H9 (cell line): Measurements from ENCODE around the gene VAV3. TPM values are rescaled to one million over a fixed set of nuclear protein-coding genes. Genes with fewer than 3 reads are reported as not detected.

Source experiments
- DNase-seq: peaks from one replicate; pipeline ENCODE4 v3.0.0-alpha.2; 2017
- H2AFZ ChIP-seq: one replicate; pipeline ENCODE4 v1.6.1; 2013; ENCODE audit warnings: mild to moderate bottlenecking, low read length, control low read depth, moderate library complexity
- H2AK5ac ChIP-seq: 2 replicates; pipeline ENCODE4 v1.6.1; 2013; ENCODE audit warnings: low read length, control low read depth, mixed read lengths; ENCODE audit not compliant: insufficient read length
- H2BK120ac ChIP-seq: one replicate; pipeline ENCODE4 v1.6.1; 2013; ENCODE audit warnings: low read depth, mild to moderate bottlenecking, low read length, control low read depth, inconsistent platforms; ENCODE audit not compliant: poor library complexity, severe bottlenecking
- H2BK12ac ChIP-seq: 2 replicates; pipeline ENCODE4 v1.6.1; 2013; ENCODE audit warnings: low read length, control low read depth, mixed read lengths, low read depth; ENCODE audit not compliant: insufficient read length
- H2BK15ac ChIP-seq: 2 replicates; pipeline ENCODE4 v1.6.1; 2013; ENCODE audit warnings: low read depth, low read length, control low read depth
- H2BK20ac ChIP-seq: one replicate; pipeline ENCODE4 v1.6.1; 2013; ENCODE audit warnings: low read depth, mild to moderate bottlenecking, low read length, control low read depth, inconsistent platforms; ENCODE audit not compliant: poor library complexity, severe bottlenecking
- H2BK5ac ChIP-seq: 2 replicates; pipeline ENCODE4 v1.6.1; 2013; ENCODE audit warnings: low read length, control low read depth, mixed read lengths; ENCODE audit not compliant: insufficient read length
- H3K14ac ChIP-seq: 2 replicates; pipeline ENCODE4 v1.6.1; 2013; ENCODE audit warnings: low read length, control low read depth; ENCODE audit not compliant: insufficient read depth
- H3K18ac ChIP-seq: 2 replicates; pipeline ENCODE4 v1.6.1; 2013; ENCODE audit warnings: low read depth, mild to moderate bottlenecking, mixed read lengths, low read length, control low read depth; ENCODE audit not compliant: insufficient read length
- H3K23ac ChIP-seq: 2 replicates; pipeline ENCODE4 v1.6.1; 2013; ENCODE audit warnings: low read length, control low read depth, mixed read lengths, low read depth; ENCODE audit not compliant: insufficient read length
- H3K23me2 ChIP-seq: 2 replicates; pipeline ENCODE4 v1.6.1; 2013; ENCODE audit warnings: low read depth, mild to moderate bottlenecking, mixed read lengths, low read length, control low read depth; ENCODE audit not compliant: insufficient read length, poor library complexity, severe bottlenecking
- H3K27ac ChIP-seq: 2 replicates; pipeline ENCODE4 v1.5.1; 2013; ENCODE audit warnings: low read length, control low read depth, mixed read lengths, low read depth; ENCODE audit not compliant: insufficient read length
- H3K27me3 ChIP-seq: 2 replicates; pipeline ENCODE4 v1.6.1; 2013; ENCODE audit warnings: low read length, control low read depth, inconsistent platforms; ENCODE audit not compliant: insufficient read depth
- H3K4ac ChIP-seq: 2 replicates; pipeline ENCODE4 v1.6.1; 2013; ENCODE audit warnings: low read depth, mild to moderate bottlenecking, control low read depth, inconsistent platforms, low read length, moderate library complexity
- H3K4me1 ChIP-seq: 2 replicates; pipeline ENCODE4 v1.6.1; 2013; ENCODE audit warnings: low read length, control low read depth, inconsistent platforms; ENCODE audit not compliant: insufficient read depth
- H3K4me2 ChIP-seq: 2 replicates; pipeline ENCODE4 v1.6.1; 2013; ENCODE audit warnings: low read length, control low read depth, mixed read lengths; ENCODE audit not compliant: insufficient read length, insufficient read depth
- H3K56ac ChIP-seq: 2 replicates; pipeline ENCODE4 v1.6.1; 2013; ENCODE audit warnings: low read depth, mild to moderate bottlenecking, mixed read lengths, low read length, control low read depth; ENCODE audit not compliant: insufficient read length
- H3K79me1 ChIP-seq: 2 replicates; pipeline ENCODE4 v1.6.1; 2013; ENCODE audit warnings: low read depth, mild to moderate bottlenecking, moderate library complexity, low read length, control low read depth, inconsistent platforms; ENCODE audit not compliant: insufficient read depth, poor library complexity, severe bottlenecking
- H3K79me2 ChIP-seq: 2 replicates; pipeline ENCODE4 v1.6.1; 2013; ENCODE audit warnings: low read length, control low read depth, inconsistent platforms; ENCODE audit not compliant: insufficient read depth
- H3K9ac ChIP-seq: 2 replicates; pipeline ENCODE4 v1.6.1; 2013; ENCODE audit warnings: low read length, control low read depth, mixed read lengths; ENCODE audit not compliant: insufficient read length; ENCODE audit errors: extremely low read depth
- H3K9me3 ChIP-seq: one replicate; pipeline ENCODE4 v1.6.1; 2013; ENCODE audit warnings: low read depth, low read length, inconsistent platforms; ENCODE audit not compliant: control insufficient read depth
- H3T11ph ChIP-seq: one replicate; pipeline ENCODE4 v1.6.1; 2013; ENCODE audit warnings: mild to moderate bottlenecking, low read length, control low read depth, inconsistent platforms
- H4K20me1 ChIP-seq: one replicate; pipeline ENCODE4 v1.6.1; 2013; ENCODE audit not compliant: control insufficient read depth, insufficient read length, insufficient read depth
- H4K5ac ChIP-seq: 2 replicates; pipeline ENCODE4 v1.6.1; 2013; ENCODE audit warnings: low read depth, mild to moderate bottlenecking, mixed read lengths, low read length, control low read depth; ENCODE audit not compliant: insufficient read length
- H4K8ac ChIP-seq: replicated peaks from 2 replicates; pipeline ENCODE4 v1.6.1; 2013; ENCODE audit warnings: low read length, control low read depth, mixed read lengths, low read depth; ENCODE audit not compliant: insufficient read length
- H4K91ac ChIP-seq: 2 replicates; pipeline ENCODE4 v1.6.1; 2013; ENCODE audit warnings: low read depth, mild to moderate bottlenecking, moderate library complexity, mixed read lengths, low read length, control low read depth; ENCODE audit not compliant: insufficient read length
- H3K27ac Mint-ChIP-seq, 3 experiments: 2 replicates in 2 of 3; 3 replicates in 1 of 3; pipeline ENCODE4 v1.8.0; 2020 to 2021; ENCODE audit warnings: mixed read lengths in 3 of 3, mild to moderate bottlenecking in 1 of 3, moderate library complexity in 1 of 3
- H3K27me3 Mint-ChIP-seq: 2 replicates; pipeline ENCODE4 v1.8.0; 2021; ENCODE audit warnings: low read depth, mild to moderate bottlenecking, moderate library complexity, mixed read lengths
- H3K36me3 Mint-ChIP-seq, 3 experiments: 2 replicates in 2 of 3; 3 replicates in 1 of 3; pipeline ENCODE4 v1.8.0; 2020 to 2021; ENCODE audit warnings: low read depth in 3 of 3, mixed read lengths in 3 of 3; ENCODE audit not compliant: insufficient read depth in 1 of 3
- H3K4me1 Mint-ChIP-seq, 2 experiments: 2 replicates each; pipeline ENCODE4 v1.8.0; 2020; ENCODE audit warnings: mixed read lengths in 2 of 2
- H3K4me3 Mint-ChIP-seq, 2 experiments: 2 replicates in 1 of 2; 3 replicates in 1 of 2; pipeline ENCODE4 v1.8.0; 2020 to 2021; ENCODE audit warnings: mild to moderate bottlenecking in 2 of 2, mixed read lengths in 2 of 2, moderate library complexity in 1 of 2
- H3K9me3 Mint-ChIP-seq, 2 experiments: 2 replicates in 1 of 2; 3 replicates in 1 of 2; pipeline ENCODE4 v1.8.0; 2020; ENCODE audit warnings: mild to moderate bottlenecking in 2 of 2, mixed read lengths in 2 of 2, moderate library complexity in 1 of 2
- WGBS: extraction: QIAGEN DNeasy Blood & Tissue Kit; methylation state at CpG from one replicate; pipeline ENCODE4 v1.1.7; 2013; ENCODE audit warnings: missing lambda C conversion rate, low lambda C conversion rate, mixed read lengths; ENCODE audit not compliant: insufficient read length; ENCODE audit errors: extremely low coverage; 5-methylcytosine and 5-hydroxymethylcytosine counted together
- total RNA-seq: library from RNA; stranded (reverse); gene quantifications from 2 replicates; pipeline ENCODE4 v1.2.1, GENCODE V29; 2021
- TF ChIP-seq, protein P1 (sequence below): fragments of 200-600 bp; sonication (generic); conservative IDR thresholded peaks from 3 replicates; pipeline ENCODE4 v1.8.0; 2021; ENCODE audit warnings: antibody characterized with exemption, mild to moderate bottlenecking

The VAV3 gene
- total RNA-seq, 1 experiment from 2014 or later, result 5.1 TPM

DNA sequence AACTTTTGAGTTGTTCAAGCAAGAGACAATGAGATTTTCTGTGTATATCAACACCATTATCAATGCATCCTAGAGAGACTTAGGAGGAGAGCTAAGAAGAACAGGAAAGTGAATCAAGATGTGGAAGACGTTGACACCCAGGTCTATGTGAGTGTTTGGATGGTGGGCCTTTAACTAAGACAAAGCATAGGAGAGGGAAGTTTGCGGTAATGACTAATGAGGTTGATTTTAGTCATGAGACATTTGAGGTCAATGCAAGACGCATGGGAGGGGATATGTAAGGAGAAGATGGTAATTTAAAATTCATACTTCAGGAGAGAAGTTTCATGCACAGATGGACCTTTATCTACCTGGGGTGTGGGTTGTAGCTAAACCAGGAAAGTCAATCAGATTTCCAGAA lies 269.6 kb downstream of the VAV3 start:
- Histone ChIP-seq H2BK20ac (no peak overlapping the region), H3K4me1 (no peaks in the 10 kb centered on the region), H3K4me2 (no peak overlapping the region), H3K9ac (no peak overlapping the region), H4K91ac (no peak overlapping the region), H3K27me3 (no peaks in the 10 kb centered on the region), H3K79me2 (no peaks in the 10 kb centered on the region), H2BK15ac (no peak overlapping the region), H3T11ph (no peak overlapping the region), H2BK5ac (no peak overlapping the region), H2AFZ (no peak overlapping the region), H3K27ac (no peak overlapping the region), H3K23me2 (no peaks in the 10 kb centered on the region), H2AK5ac (no peak overlapping the region), H3K56ac (no peak overlapping the region), H3K4ac (no peak overlapping the region), H2BK120ac (no peak overlapping the region), H3K14ac (no peak overlapping the region), H4K20me1 (no peaks in the 10 kb centered on the region), H3K9me3 (no peaks in the 10 kb centered on the region), H4K5ac (no peak overlapping the region), H2BK12ac (no peak overlapping the region), H3K23ac (no peak overlapping the region), H4K8ac (no peak overlapping the region), H3K18ac (no peak overlapping the region), H3K79me1 (no peaks in the 10 kb centered on the region)
- Mint-ChIP-seq H3K36me3 (no peaks in the 10 kb centered on the region; a peak in 1 of 7 replicates), H3K27ac (no peak overlapping the region), H3K27me3 (no peaks in the 10 kb centered on the region), H3K4me1 (no peaks in the 10 kb centered on the region), H3K4me3 (no peak overlapping the region), H3K9me3 (no peaks in the 10 kb centered on the region)
- WGBS, result no CpG with 5 or more reads among the region's 3 CpGs
- TF ChIP-seq, protein P1, sequence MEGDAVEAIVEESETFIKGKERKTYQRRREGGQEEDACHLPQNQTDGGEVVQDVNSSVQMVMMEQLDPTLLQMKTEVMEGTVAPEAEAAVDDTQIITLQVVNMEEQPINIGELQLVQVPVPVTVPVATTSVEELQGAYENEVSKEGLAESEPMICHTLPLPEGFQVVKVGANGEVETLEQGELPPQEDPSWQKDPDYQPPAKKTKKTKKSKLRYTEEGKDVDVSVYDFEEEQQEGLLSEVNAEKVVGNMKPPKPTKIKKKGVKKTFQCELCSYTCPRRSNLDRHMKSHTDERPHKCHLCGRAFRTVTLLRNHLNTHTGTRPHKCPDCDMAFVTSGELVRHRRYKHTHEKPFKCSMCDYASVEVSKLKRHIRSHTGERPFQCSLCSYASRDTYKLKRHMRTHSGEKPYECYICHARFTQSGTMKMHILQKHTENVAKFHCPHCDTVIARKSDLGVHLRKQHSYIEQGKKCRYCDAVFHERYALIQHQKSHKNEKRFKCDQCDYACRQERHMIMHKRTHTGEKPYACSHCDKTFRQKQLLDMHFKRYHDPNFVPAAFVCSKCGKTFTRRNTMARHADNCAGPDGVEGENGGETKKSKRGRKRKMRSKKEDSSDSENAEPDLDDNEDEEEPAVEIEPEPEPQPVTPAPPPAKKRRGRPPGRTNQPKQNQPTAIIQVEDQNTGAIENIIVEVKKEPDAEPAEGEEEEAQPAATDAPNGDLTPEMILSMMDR, result no peak
- DNase-seq, result no peak
